K562 (cell line): Measurements from ENCODE around the gene MAGI2. TPM values are rescaled to one million over a fixed set of nuclear protein-coding genes. Genes with fewer than 3 reads are reported as not detected.

Experiments used
- ATAC-seq: fragments of 200-7000 bp; cut with Tn5 transposase; 3 replicates; pipeline ENCODE4 v1.9.1; 2020; ENCODE audit warnings: moderate library complexity
- BruUV-seq: library from RNA; stranded (reverse); fragments of 400-500 nt; replicated peaks from 2 replicates; lab custom pipeline; 2021; lab: Mats Ljungman, UMichigan
- CTCF ChIA-PET: fragments of 300-600 bp; formaldehyde crosslinking; extraction: SDS; loops from one replicate; lab custom pipeline; 2021; ENCODE audit warnings: low intra/inter-chr PET ratio; lab: Yijun Ruan, JAX
- POLR2A ChIA-PET: fragments of 300-600, 350-650 bp; sonication (Branson Sonifier 250); formaldehyde crosslinking; extraction: SDS; loops from one replicate; lab custom pipeline; 2021; ENCODE audit warnings: antibody characterized with exemption, inconsistent platforms; lab: Yijun Ruan, JAX
- DNase-seq, 4 experiments: peaks; one replicate each; pipeline versions ENCODE4 v3.0.0 to v3.0.0-alpha.2; 2011 to 2018; ENCODE audit warnings: low spot score in 3 of 4, mixed read lengths in 3 of 4; ENCODE audit errors: extremely low read depth in 1 of 4
- FAIRE-seq: peaks from 2 replicates; lab custom pipeline; 2011; peaks lifted over from hg19 to GRCh38; lab: Jason Lieb, UNC
- H2AFZ ChIP-seq: 2 replicates; pipeline ENCODE4 v1.6.0; 2011; ENCODE audit warnings: low read depth, low read length, control low read depth, inconsistent platforms
- H3K27ac ChIP-seq: fragments of 200-600 bp; 3 replicates; pipeline ENCODE4 v1.8.0; 2011; ENCODE audit warnings: low read depth, mild to moderate bottlenecking, control low read depth, inconsistent platforms, low read length, moderate library complexity, mixed read lengths; ENCODE audit errors: extremely low read depth
- H3K27me3 ChIP-seq, 2 experiments: fragments of 300-600 bp in 1 of 2; 2 replicates in 1 of 2; 3 replicates in 1 of 2; pipeline versions ENCODE4 v1.6.0 to v1.8.0; 2011; ENCODE audit warnings: inconsistent platforms in 2 of 2, low read length in 2 of 2, mild to moderate bottlenecking in 1 of 2, mixed read lengths in 1 of 2, moderate library complexity in 1 of 2; ENCODE audit not compliant: control insufficient read depth in 2 of 2, insufficient read depth in 2 of 2
- H3K36me3 ChIP-seq: fragments of 300-600 bp; 3 replicates; pipeline ENCODE4 v1.8.0; 2011; ENCODE audit warnings: mild to moderate bottlenecking, low read length, inconsistent platforms; ENCODE audit not compliant: control insufficient read depth, insufficient read depth
- H3K4me1 ChIP-seq, 2 experiments: fragments of 200-600 bp in 1 of 2; replicated peaks in 1 of 2; 2 replicates in 1 of 2; 3 replicates in 1 of 2; pipeline versions ENCODE4 v1.5.1 to v1.8.0; 2011; ENCODE audit warnings: inconsistent platforms in 2 of 2, low read length in 2 of 2, mild to moderate bottlenecking in 1 of 2, mixed read lengths in 1 of 2, moderate library complexity in 1 of 2; ENCODE audit not compliant: control insufficient read depth in 2 of 2, insufficient read depth in 2 of 2
- H3K4me2 ChIP-seq: 2 replicates; pipeline ENCODE4 v1.6.1; 2011; ENCODE audit warnings: low read length, control low read depth, inconsistent platforms, mixed read lengths; ENCODE audit not compliant: insufficient read depth
- H3K4me3 ChIP-seq: fragments of 200-600 bp; sonication (generic), shearing (Covaris generic); 2 replicates; pipeline ENCODE4 v1.5.1; 2016; ENCODE audit warnings: control low read depth, inconsistent platforms
- H3K79me2 ChIP-seq: fragments of 200-600 bp; 3 replicates; pipeline ENCODE4 v1.8.0; 2011; ENCODE audit warnings: low read length, inconsistent platforms; ENCODE audit not compliant: control insufficient read depth, insufficient read depth
- H3K9ac ChIP-seq, 2 experiments: 2 replicates each; pipeline versions ENCODE4 v1.6.0 to v1.6.1; 2011; ENCODE audit warnings: low read depth in 2 of 2, low read length in 2 of 2, control low read depth in 1 of 2, inconsistent platforms in 1 of 2, mild to moderate bottlenecking in 1 of 2, mixed read lengths in 1 of 2; ENCODE audit not compliant: insufficient read depth in 1 of 2
- H3K9me1 ChIP-seq: one replicate; pipeline ENCODE4 v1.6.0; 2011; ENCODE audit warnings: inconsistent platforms, mild to moderate bottlenecking, low read length, moderate library complexity; ENCODE audit not compliant: control insufficient read depth, insufficient read depth
- H3K9me3 ChIP-seq: replicated peaks from 2 replicates; pipeline ENCODE4 v1.5.1; 2011; ENCODE audit warnings: low read depth, low read length, inconsistent platforms; ENCODE audit not compliant: control insufficient read depth, insufficient read depth
- H4K20me1 ChIP-seq: replicated peaks from 2 replicates; pipeline ENCODE4 v1.6.1; 2011; ENCODE audit warnings: low read length, inconsistent platforms, mixed read lengths; ENCODE audit not compliant: control insufficient read depth, insufficient read depth
- CHD1 ChIP-seq: fragments of 200-600 bp; sonication (generic); IDR thresholded peaks from one replicate; pipeline ENCODE4 v1.6.1; 2012; ENCODE audit warnings: mild to moderate bottlenecking, moderate library complexity, low read length, inconsistent platforms
- CREB3L1 ChIP-seq: fragments of 450-650 bp; IDR thresholded peaks from 2 replicates; pipeline ENCODE4 v1.6.1; 2014; ENCODE audit warnings: low read depth, mild to moderate bottlenecking, moderate library complexity, borderline replicate concordance
- E2F1 ChIP-seq: sonication (generic); formaldehyde crosslinking; IDR thresholded peaks from 2 replicates; pipeline ENCODE4 v1.8.1; 2023; ENCODE audit warnings: mild to moderate bottlenecking, missing genetic modification reagents, moderate library complexity
- ETV1 ChIP-seq: fragments of 450-650 bp; conservative IDR thresholded peaks from 2 replicates; pipeline ENCODE4 v1.6.1; 2016; ENCODE audit warnings: missing genetic modification characterization, control low read depth, low read depth, missing compliant biosample characterization
- ETV5 ChIP-seq: sonication (generic); formaldehyde crosslinking; IDR thresholded peaks from 2 replicates; pipeline ENCODE4 v1.4.0; 2020; ENCODE audit warnings: low read depth, mild to moderate bottlenecking, missing genetic modification reagents
- HLTF ChIP-seq: fragments of 450-650 bp; IDR thresholded peaks from 2 replicates; pipeline ENCODE4 v1.6.1; 2016
- KAT7 ChIP-seq: sonication (generic); formaldehyde crosslinking; IDR thresholded peaks from 2 replicates; pipeline ENCODE4 v1.8.0; 2022; ENCODE audit warnings: missing genetic modification reagents, mild to moderate bottlenecking, borderline replicate concordance
- KLF6 ChIP-seq: fragments of 250-450 bp; sonication (Bioruptor Pico); IDR thresholded peaks from 2 replicates; pipeline ENCODE4 v1.4.0; 2020; ENCODE audit warnings: mild to moderate bottlenecking, moderate library complexity, borderline replicate concordance
- L3MBTL2 ChIP-seq: fragments of 450-650 bp; IDR thresholded peaks from 2 replicates; pipeline ENCODE4 v1.6.1; 2016; ENCODE audit warnings: mild to moderate bottlenecking, moderate library complexity
- MCM2 ChIP-seq: fragments of 450-650 bp; IDR thresholded peaks from 2 replicates; pipeline ENCODE4 v1.6.1; 2017; ENCODE audit warnings: low read depth, mild to moderate bottlenecking
- MEF2D ChIP-seq: conservative IDR thresholded peaks from 2 replicates; pipeline ENCODE4 v1.6.1; 2016; ENCODE audit warnings: low read depth, missing genetic modification characterization, missing compliant biosample characterization
- NFE2L1 ChIP-seq: fragments of 450-650 bp; IDR thresholded peaks from 2 replicates; pipeline ENCODE4 v1.6.1; 2016; ENCODE audit warnings: missing genetic modification characterization, low read depth, mild to moderate bottlenecking, missing compliant biosample characterization, moderate library complexity, borderline replicate concordance
- POU5F1 ChIP-seq: fragments of 150-350 bp; IDR thresholded peaks from 2 replicates; pipeline ENCODE4 v1.6.1; 2014; ENCODE audit warnings: borderline replicate concordance, low read length, low read depth, mild to moderate bottlenecking; ENCODE audit not compliant: partially characterized antibody
- RBM17 ChIP-seq: fragments of 200-400 bp; formaldehyde crosslinking; IDR thresholded peaks from 2 replicates; pipeline ENCODE4 v1.6.1; 2017; ENCODE audit warnings: low read depth, mild to moderate bottlenecking, low read length, borderline replicate concordance
- SOX6 ChIP-seq: fragments of 450-650 bp; IDR thresholded peaks from 2 replicates; pipeline ENCODE4 v1.6.1; 2014; ENCODE audit warnings: mild to moderate bottlenecking
- ZBTB5 ChIP-seq: fragments of 450-650 bp; IDR thresholded peaks from 2 replicates; pipeline ENCODE4 v1.6.1; 2017; ENCODE audit warnings: antibody characterized with exemption
- ZBTB7A ChIP-seq: IDR thresholded peaks from 2 replicates; pipeline ENCODE4 v1.6.1; 2011; ENCODE audit warnings: low read depth, mild to moderate bottlenecking, low read length, moderate library complexity, borderline replicate concordance; ENCODE audit not compliant: control insufficient read depth
- ZBTB8A ChIP-seq: fragments of 450-650 bp; IDR thresholded peaks from 2 replicates; pipeline ENCODE4 v1.6.1; 2018; ENCODE audit warnings: mild to moderate bottlenecking, moderate library complexity; ENCODE audit not compliant: partially characterized antibody
- ZNF12 ChIP-seq: sonication (generic); formaldehyde crosslinking; IDR thresholded peaks from 2 replicates; pipeline ENCODE4 v1.4.0; 2020; ENCODE audit warnings: mild to moderate bottlenecking, missing genetic modification reagents
- WGBS: fragments of 100-300 bp; shearing (Covaris generic); methylation state at CpG from one replicate; pipeline ENCODE4 v1.1.6; 2016; ENCODE audit warnings: low coverage, mixed read lengths; ENCODE audit not compliant: insufficient coverage; ENCODE audit errors: missing lambda C conversion rate; 5-methylcytosine and 5-hydroxymethylcytosine counted together
- in situ Hi-C: fragments of 300-500 bp; cut with MboI; formaldehyde crosslinking; loops from 4 replicates; pipeline ENCODE4 v1.15.0; 2018; ENCODE audit warnings: inconsistent platforms, mixed read lengths
- intact Hi-C: fragments of 100-400 bp; cut with micrococcal nuclease; formaldehyde crosslinking; loops from 2 replicates; pipeline ENCODE4 v1.14.2; 2022
- polyA plus RNA-seq, 8 experiments: library from polyadenylated mRNA; depleted of rRNA in 4 of 8; stranded (reverse) in 5 of 8; unstranded in 3 of 8; fragments of >200 nt; fragmentation: Nextera tagmentation in 2 of 8; fragmentation: Illumina TruSeq in 1 of 8; extraction: Ambion mirVana in 2 of 8; extraction: Trizol in 1 of 8; gene quantifications; 2 replicates each; pipeline versions ENCODE4 v1.2.1 to v1.2.3, GENCODE V29; 2011 to 2014; ENCODE audit warnings: inconsistent platforms in 1 of 8, missing spikeins in 1 of 8
- total RNA-seq, 7 experiments: library from RNA; depleted of rRNA in 6 of 7; stranded (reverse); fragments of >200 nt in 6 of 7; fragmentation: Illumina TruSeq in 2 of 7; extraction: Trizol in 2 of 7; gene quantifications; 2 replicates each; pipeline versions ENCODE4 v1.2.1 to v1.2.3, GENCODE V29; 2011 to 2021; ENCODE audit warnings: low replicate concordance in 1 of 7

Gene MAGI2
- total and polyA plus RNA-seq, 9 of the 15 experiments (the other 6 are each of a cell fraction or from before 2014, with no cell fraction given): 0.27 to 1.4 (median 0.70) TPM

- WGBS: 0% methylated on average over 2 of the region's 2 CpGs
- H3K9ac ChIP-seq: no peak overlapping the region
- ATAC-seq: no peak
- no peaks in the 10 kb centered on the region for H3K4me1 ChIP-seq
- no TSS peak for BruUV-seq
- TF ChIP-seq KAT7 (CRISPR knock-in tag) (no peak), CREB3L1 (no peak), NFE2L1 (tag) (no peak), POU5F1 (no peak), ZNF12 (CRISPR knock-in tag) (no peak), ETV5 (CRISPR knock-in tag) (no peak), ZBTB5 (no peak), L3MBTL2 (no peak), ZBTB8A (no peak), SOX6 (no peak), RBM17 (no peak), HLTF (no peak), MCM2 (no peak), ZBTB7A (no peak), KLF6 (no peak), CHD1 (no peak), ETV1 (tag) (no peak), E2F1 (CRISPR knock-in tag) (no peak), MEF2D (tag) (no peak)
- TF ChIP-seq, all 486 proteins: peak for 0
- Histone ChIP-seq H3K9me1 (no peaks in the 10 kb centered on the region), H3K4me3 (no peak overlapping the region), H3K4me2 (no peak overlapping the region), H3K27me3 (no peaks in the 10 kb centered on the region), H3K9me3 (no peaks in the 10 kb centered on the region), H2AFZ (no peak overlapping the region), H3K27ac (no peak overlapping the region), H4K20me1 (no peaks in the 10 kb centered on the region), H3K36me3 (no peaks in the 10 kb centered on the region), H3K79me2 (no peaks in the 10 kb centered on the region)
- in situ Hi-C loops: no loop called here
- CTCF ChIA-PET: no interaction called here
- POLR2A ChIA-PET: interaction anchor here (0.6 kb wide), 1 partner anchor 170 kb away, joined by 3 read pairs; no protein-coding TSS in a partner anchor
- no peak for FAIRE-seq
- no peak for DNase-seq
- intact Hi-C loops: no loop called here
Observed at GRCh38 chr7:78395298-78396036, 1058.0 kb downstream of the MAGI2 start.
